Stomach (tissue), 4 donors: ENCODE data around the gene ROCK2.

Experiments used
- CTCF ChIP-seq, 7 experiments: fragments of 450-650 bp in 4 of 7; fragments of 200-600 bp in 3 of 7; sonication (generic) in 3 of 7; IDR thresholded peaks; one replicate each; pipeline ENCODE4 v1.5.1; 2016 to 2019; ENCODE audit warnings: antibody characterized with exemption in 7 of 7, control low read depth in 2 of 7, mild to moderate bottlenecking in 1 of 7
- EP300 ChIP-seq: sonication (generic); formaldehyde crosslinking; IDR thresholded peaks from one replicate; pipeline ENCODE4 v1.6.1; 2017; ENCODE audit warnings: antibody characterized with exemption
- POLR2AphosphoS5 ChIP-seq, 3 donors: sonication (generic); formaldehyde crosslinking; IDR thresholded peaks; one replicate each; pipeline ENCODE4 v1.6.1; 2016; ENCODE audit warnings: antibody characterized with exemption in 3 of 3

DNA sequence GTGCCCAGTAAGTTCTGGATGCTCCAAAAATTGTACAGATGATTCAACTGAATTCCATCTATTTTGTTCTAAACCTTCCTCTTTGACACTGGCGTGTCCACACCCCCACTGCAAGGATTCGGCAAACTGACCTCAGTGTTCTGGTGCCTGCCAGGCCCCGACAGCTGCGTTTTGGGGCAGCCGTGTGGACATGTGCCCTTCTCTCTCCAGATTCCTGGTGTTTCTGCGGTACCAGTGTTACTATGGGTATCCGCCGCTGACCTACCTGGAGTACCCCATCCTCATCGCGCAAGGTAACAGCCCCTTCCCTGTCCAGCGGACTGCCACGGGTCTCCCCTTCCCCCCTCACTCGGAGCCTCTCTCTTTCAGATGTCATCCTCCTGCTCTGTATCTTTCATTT is 184.2 kb downstream of the ROCK2 start:
- no peak for TF ChIP-seq CTCF (IDR thresholded peaks at IDR 0.05)
- TF ChIP-seq EP300: no peak
- TF ChIP-seq POLR2AphosphoS5 (IDR thresholded peaks at IDR 0.05): no peak
